Astrocyte of the cerebellum (primary cell): Measurements from ENCODE around the gene SCCPDH.

Experiments used
- DNase-seq: peaks from one replicate; pipeline ENCODE4 v3.0.0-alpha.2; 2011; ENCODE audit warnings: low read depth
- H3K4me3 ChIP-seq: 2 replicates; pipeline ENCODE4 v1.5.1; 2011; ENCODE audit warnings: mild to moderate bottlenecking, low read depth, low read length, moderate library complexity
- CTCF ChIP-seq: IDR thresholded peaks from 2 replicates; pipeline ENCODE4 v1.5.1; 2012; ENCODE audit warnings: low read length, low read depth, moderate library complexity, mild to moderate bottlenecking; ENCODE audit errors: missing control alignments
- in situ Hi-C: cut with HindIII; loops from 2 replicates; pipeline ENCODE4 v1.10.0; 2017; ENCODE audit warnings: low sequenced_read_pairs

Gene SCCPDH

DNA sequence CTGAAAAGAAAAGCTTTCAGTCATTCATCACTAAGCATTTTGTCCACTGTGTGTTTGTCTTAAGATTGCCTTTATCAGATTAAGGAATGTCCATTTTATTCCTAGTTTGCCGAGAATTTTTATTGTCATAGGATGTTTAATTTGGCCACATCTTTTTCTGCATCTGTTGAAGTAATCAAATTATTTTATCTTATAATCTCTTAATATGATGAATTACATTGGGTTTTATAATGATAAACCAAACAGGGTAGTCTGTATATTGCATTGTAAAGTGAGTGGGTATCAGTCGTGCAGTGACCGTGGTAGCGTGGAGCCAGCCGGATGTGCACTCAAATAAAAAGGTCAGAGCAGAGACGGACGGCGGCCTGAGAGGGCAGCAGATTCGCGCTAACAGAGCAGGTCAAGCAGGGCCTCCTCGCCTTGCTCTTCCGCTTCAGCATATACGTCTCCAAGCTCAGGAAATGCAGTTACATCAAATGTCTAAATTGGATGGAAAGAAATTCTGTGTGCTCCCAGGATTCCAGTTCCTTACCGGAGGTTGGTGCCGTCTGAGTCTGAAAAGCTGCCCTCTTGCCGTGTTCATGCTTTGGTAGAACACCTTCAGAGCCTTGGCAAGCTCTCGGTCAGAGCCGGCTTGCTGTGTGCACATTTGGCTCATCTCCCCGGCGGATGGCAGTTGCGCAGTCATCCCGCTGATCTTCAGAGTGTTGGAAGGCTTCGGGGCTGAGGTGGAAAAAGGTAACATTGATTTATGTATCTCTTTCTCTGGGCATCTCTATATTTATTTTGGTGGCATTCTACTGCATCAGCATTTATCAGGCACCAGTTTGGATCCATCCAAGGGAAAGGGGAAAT is 51.5 kb downstream of the SCCPDH start:
- in situ Hi-C loops: no loop called here
- no peak overlapping the region for H3K4me3 ChIP-seq
- no peak for TF ChIP-seq CTCF

DNA sequence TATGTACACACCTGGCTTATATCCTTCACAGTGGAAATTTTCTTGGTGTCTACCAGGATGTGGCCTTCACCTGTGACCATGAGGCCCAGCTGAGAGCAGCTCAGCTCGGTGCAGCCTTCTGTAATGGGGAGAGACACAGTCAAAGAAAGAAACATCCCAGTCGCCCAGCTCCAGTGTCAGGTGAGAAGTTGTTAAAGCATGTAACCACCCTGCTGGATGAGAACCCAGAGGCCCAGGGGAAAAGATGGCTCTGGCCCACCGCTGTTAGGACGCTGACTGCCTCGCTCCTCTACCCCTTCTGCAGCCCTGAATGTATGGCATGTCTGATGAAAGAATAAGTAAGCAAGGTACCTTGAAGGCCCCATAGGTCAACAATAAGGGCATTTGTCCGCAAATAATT is 52.7 kb downstream of the SCCPDH start:
- no peak overlapping the region for H3K4me3 ChIP-seq
- in situ Hi-C loops: no loop called here
- no peak for DNase-seq
- TF ChIP-seq CTCF: no peak

More for the DNA sequence above, 51.5 kb downstream of the SCCPDH start:
- no peak for DNase-seq

GRCh38 chr1:246778663-246779062 is 54.5 kb downstream of the SCCPDH start:
- DNase-seq: no peak
- in situ Hi-C loops: no loop called here
- no peak for TF ChIP-seq CTCF
- no peak overlapping the region for H3K4me3 ChIP-seq

GRCh38 chr1:246779561-246780175 is 55.5 kb downstream of the SCCPDH start:
- no peak for TF ChIP-seq CTCF
- no peak overlapping the region for H3K4me3 ChIP-seq
- in situ Hi-C loops: no loop called here
- no peak for DNase-seq

GRCh38 chr1:246780264-246780663 is 56.1 kb downstream of the SCCPDH start:
- no peak for TF ChIP-seq CTCF
- in situ Hi-C loops: no loop called here
- no peak overlapping the region for H3K4me3 ChIP-seq
- no peak for DNase-seq

DNA sequence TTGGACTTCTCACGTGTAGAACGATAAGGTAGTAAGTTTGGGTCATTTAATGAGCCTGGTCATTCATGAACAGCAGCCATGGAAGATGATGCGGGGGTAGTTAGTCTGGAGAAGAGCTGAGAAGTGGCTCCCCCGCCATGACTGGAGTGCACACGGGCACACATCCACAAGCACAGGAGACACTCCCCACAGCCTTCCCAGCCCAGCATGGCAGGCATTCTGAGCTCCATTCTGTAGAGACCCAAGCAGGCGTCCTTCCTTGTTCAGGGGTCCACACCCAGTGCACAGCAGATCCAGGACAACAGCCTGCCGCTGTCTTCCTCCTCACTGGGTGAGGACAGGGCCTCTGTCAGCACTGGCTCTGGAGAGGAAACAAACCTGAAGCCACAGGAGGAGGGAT is 57.0 kb downstream of the SCCPDH start:
- DNase-seq: no peak
- H3K4me3 ChIP-seq: no peak overlapping the region
- no peak for TF ChIP-seq CTCF
- in situ Hi-C loops: no loop called here
